Nephron progenitor cell (in vitro differentiated cells): ENCODE results near the gene ARHGAP45.

ENCODE experiments used
- DNase-seq: peaks from one replicate; pipeline ENCODE4 v3.0.0; 2021
- H3K27ac Mint-ChIP-seq: 2 replicates; pipeline ENCODE4 v1.8.0; 2021; ENCODE audit warnings: mild to moderate bottlenecking, moderate library complexity, mixed read lengths
- H3K27me3 Mint-ChIP-seq: 2 replicates; pipeline ENCODE4 v1.8.0; 2021; ENCODE audit warnings: mild to moderate bottlenecking, low read depth, mixed read lengths; ENCODE audit not compliant: poor library complexity
- H3K36me3 Mint-ChIP-seq: 2 replicates; pipeline ENCODE4 v1.8.0; 2021; ENCODE audit warnings: low read depth, mixed read lengths
- H3K4me1 Mint-ChIP-seq: 2 replicates; pipeline ENCODE4 v1.8.0; 2021; ENCODE audit warnings: mixed read lengths
- H3K4me3 Mint-ChIP-seq: 2 replicates; pipeline ENCODE4 v1.8.0; 2021; ENCODE audit warnings: mild to moderate bottlenecking, moderate library complexity, mixed read lengths
- H3K9me3 Mint-ChIP-seq: 2 replicates; pipeline ENCODE4 v1.8.0; 2021; ENCODE audit warnings: mild to moderate bottlenecking, moderate library complexity, mixed read lengths
- CTCF ChIP-seq: fragments of 200-600 bp; sonication (generic); IDR thresholded peaks from 2 replicates; pipeline ENCODE4 v1.5.0; 2021; ENCODE audit warnings: antibody characterized with exemption

The ARHGAP45 gene

GRCh38 chr19:1073063-1073955 is 6.3 kb downstream of the ARHGAP45 start:
- H3K4me3 Mint-ChIP-seq = no peak overlapping the region
- H3K36me3 Mint-ChIP-seq = peaks cover 6% of the 10 kb centered on the region
- H3K9me3 Mint-ChIP-seq = no peaks in the 10 kb centered on the region
- H3K4me1 Mint-ChIP-seq = peaks cover 18% of the 10 kb centered on the region
- peaks cover 42% of the 10 kb centered on the region for H3K27me3 Mint-ChIP-seq
- H3K27ac Mint-ChIP-seq = no peak overlapping the region
- TF ChIP-seq CTCF = no peak
- DNase-seq = no peak

GRCh38 chr19:1073956-1074517 is 7.1 kb downstream of the ARHGAP45 start:
- Mint-ChIP-seq H3K36me3 (peaks cover 6% of the 10 kb centered on the region), H3K4me1 (peaks cover 13% of the 10 kb centered on the region), H3K9me3 (no peaks in the 10 kb centered on the region), H3K27ac (no peak overlapping the region), H3K4me3 (no peak overlapping the region), H3K27me3 (peaks cover 35% of the 10 kb centered on the region)
- TF ChIP-seq CTCF = no peak
- no peak for DNase-seq

GRCh38 chr19:1074544-1075283 is 7.7 kb downstream of the ARHGAP45 start:
- DNase-seq = no peak
- Mint-ChIP-seq H3K36me3 (peaks cover 6% of the 10 kb centered on the region), H3K27me3 (peaks cover 28% of the 10 kb centered on the region), H3K4me1 (peaks cover 13% of the 10 kb centered on the region), H3K27ac (no peak overlapping the region), H3K9me3 (no peaks in the 10 kb centered on the region), H3K4me3 (no peak overlapping the region)
- TF ChIP-seq CTCF = no peak

- DNase-seq = no peak
- Mint-ChIP-seq H3K27me3 (peaks cover 16% of the 10 kb centered on the region), H3K4me3 (no peak overlapping the region), H3K27ac (no peak overlapping the region), H3K9me3 (no peaks in the 10 kb centered on the region), H3K4me1 (peaks cover 13% of the 10 kb centered on the region), H3K36me3 (peaks cover 6% of the 10 kb centered on the region)
- TF ChIP-seq CTCF = no peak
Measured at GRCh38 chr19:1076046-1076386, 9.0 kb downstream of the ARHGAP45 start.

- TF ChIP-seq CTCF = no peak
- no peak for DNase-seq
- Mint-ChIP-seq H3K27ac (no peak overlapping the region), H3K9me3 (no peaks in the 10 kb centered on the region), H3K4me3 (no peak overlapping the region), H3K4me1 (peaks cover 7% of the 10 kb centered on the region), H3K36me3 (peaks cover 6% of the 10 kb centered on the region), H3K27me3 (peaks cover 10% of the 10 kb centered on the region)
Measured at GRCh38 chr19:1076951-1077350, 10.0 kb downstream of the ARHGAP45 start.
